Left renal cortex interstitium (tissue), 4 donors: Measurements from ENCODE around the gene TRPM6. TPM values are rescaled to one million over a fixed set of nuclear protein-coding genes. Genes with fewer than 3 reads are reported as not detected.
"Not testable (repeated sequence)": the region's sequence is repeated elsewhere in the genome, so short reads cannot be mapped to it uniquely, and the experiment has no call there.

Experiments
- DNase-seq, 4 donors: peaks; one replicate each; pipeline ENCODE4 v3.0.0-alpha.2; 2013; ENCODE audit warnings: low read depth in 4 of 4, low spot score in 2 of 4, missing footprints in 1 of 4
- polyA plus RNA-seq, 4 donors: library from polyadenylated mRNA; unstranded; fragments of 120-200 nt; gene quantifications; one replicate each; pipeline ENCODE4 v1.2.1, GENCODE V29; 2013; ENCODE audit not compliant: insufficient read length in 4 of 4

The TRPM6 gene
- polyA plus RNA-seq, 4 donors: 0.85 to 1.3 (median 1.0) TPM

GRCh38 chr9:74858751-74859414 lies 28.8 kb downstream of the TRPM6 start:
- DNase-seq: no peak

DNA sequence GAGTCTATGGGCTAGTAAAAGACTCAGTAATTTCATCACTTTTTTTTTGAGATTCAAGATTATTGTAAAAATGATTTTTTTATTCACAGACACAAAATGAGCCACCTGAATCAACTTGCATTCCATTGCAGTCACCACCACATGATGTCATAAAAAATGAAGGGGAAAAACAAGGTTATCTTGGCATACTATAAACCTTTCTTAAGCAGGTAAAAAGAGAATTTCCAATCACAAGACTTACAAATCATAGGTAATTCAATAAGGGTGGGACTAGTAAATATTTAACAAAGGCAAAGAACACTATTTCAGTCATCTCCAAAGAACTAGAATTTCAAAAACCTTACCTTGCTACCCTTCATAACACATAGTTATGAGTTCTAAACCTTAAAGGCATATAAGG lies 30.7 kb downstream of the TRPM6 start:
- DNase-seq: no peak

DNA sequence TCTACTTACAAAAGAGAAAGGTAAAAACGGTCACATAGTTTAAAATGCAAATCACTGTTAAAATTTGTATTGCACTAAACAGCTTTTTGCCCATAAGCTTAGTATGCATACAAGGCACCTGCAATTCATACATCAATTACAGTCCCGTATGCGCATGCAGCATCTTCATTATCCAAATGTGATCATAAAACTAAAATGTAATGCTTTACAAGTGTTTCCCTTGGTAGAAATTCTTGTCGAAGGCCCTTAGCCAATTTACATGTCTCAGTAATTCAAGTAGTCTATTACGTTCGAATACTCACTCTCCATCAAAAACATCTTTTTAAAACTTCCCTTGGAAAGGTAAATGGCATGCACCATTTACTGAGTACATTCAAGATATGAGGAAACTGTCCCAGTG lies 32.6 kb downstream of the TRPM6 start:
- DNase-seq: no peak

GRCh38 chr9:74853024-74853423 lies 34.7 kb downstream of the TRPM6 start:
- not testable (repeated sequence) for DNase-seq

- no peak for DNase-seq
These were observed 39.6 kb downstream of the TRPM6 start for GRCh38 chr9:74848153-74848525.

GRCh38 chr9:74847478-74848152 lies 40.1 kb downstream of the TRPM6 start:
- DNase-seq: no peak

DNA sequence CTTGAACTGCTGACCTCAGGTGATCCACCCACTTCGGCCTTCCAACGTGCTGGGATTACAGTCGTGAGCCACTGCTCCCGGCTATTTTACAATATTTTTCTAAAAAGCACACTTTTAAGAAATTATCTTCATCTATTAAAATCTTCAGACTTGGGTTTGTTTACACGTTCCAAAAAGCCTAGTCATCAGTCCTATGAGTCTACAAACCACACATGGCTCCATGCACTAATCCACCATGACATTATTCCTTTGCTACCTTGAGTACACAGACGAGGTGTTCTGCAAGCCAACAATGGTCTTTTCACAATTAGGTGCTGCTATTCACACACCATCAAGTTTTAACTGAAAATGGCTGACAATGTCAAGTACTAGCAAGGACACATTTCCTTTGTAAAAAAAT lies 41.0 kb downstream of the TRPM6 start:
- no peak for DNase-seq

- DNase-seq: no peak
These were observed 49.4 kb downstream of the TRPM6 start for GRCh38 chr9:74838351-74838750.

- DNase-seq: peak in 2 of 4 donors; percentile 10 to 19
These were observed 63.1 kb downstream of the TRPM6 start for GRCh38 chr9:74824654-74825053.

- DNase-seq: no peak
These were observed 66.1 kb downstream of the TRPM6 start for GRCh38 chr9:74821636-74822035.

DNA sequence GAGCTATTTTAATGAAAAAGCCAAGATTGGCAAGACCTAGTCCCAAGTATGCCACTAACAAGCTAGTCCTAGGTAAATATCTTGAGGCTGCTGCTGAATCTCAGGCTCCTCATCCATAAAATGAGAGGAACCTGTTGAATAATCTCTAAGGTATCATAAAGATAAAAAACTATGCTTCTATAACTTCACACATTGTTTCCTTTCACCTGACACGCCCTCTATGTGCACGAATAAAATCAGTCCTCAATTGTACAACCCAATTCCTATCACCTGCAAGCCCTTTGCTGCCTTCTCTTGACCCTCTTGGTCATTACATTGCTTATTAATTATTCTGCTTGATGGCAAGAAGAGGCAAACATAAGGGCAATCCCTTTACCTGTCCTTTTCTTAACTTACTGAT lies 69.9 kb downstream of the TRPM6 start:
- no peak for DNase-seq

- no peak for DNase-seq
These were observed 70.4 kb downstream of the TRPM6 start for GRCh38 chr9:74817281-74817810.

DNA sequence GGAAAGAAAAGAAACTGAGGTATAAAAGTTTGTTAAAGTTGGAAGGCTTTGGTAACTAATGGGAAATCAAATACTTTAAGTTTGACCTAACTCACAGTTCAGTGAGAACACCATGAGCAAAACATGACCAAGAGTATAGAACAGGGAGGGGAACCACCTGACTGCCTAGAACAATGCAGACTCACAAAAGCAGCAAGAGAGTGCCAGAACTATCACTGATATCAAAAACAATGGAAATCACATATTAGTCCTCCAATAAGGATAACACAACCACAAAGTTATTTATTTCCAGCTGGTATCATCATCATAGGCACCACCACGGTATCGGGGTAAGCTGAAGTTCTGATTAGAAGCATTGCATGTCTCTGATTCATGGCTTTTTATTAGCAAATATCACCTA lies 77.5 kb downstream of the TRPM6 start:
- DNase-seq: no peak

GRCh38 chr9:74804018-74804385 lies 83.7 kb downstream of the TRPM6 start:
- no peak for DNase-seq

DNA sequence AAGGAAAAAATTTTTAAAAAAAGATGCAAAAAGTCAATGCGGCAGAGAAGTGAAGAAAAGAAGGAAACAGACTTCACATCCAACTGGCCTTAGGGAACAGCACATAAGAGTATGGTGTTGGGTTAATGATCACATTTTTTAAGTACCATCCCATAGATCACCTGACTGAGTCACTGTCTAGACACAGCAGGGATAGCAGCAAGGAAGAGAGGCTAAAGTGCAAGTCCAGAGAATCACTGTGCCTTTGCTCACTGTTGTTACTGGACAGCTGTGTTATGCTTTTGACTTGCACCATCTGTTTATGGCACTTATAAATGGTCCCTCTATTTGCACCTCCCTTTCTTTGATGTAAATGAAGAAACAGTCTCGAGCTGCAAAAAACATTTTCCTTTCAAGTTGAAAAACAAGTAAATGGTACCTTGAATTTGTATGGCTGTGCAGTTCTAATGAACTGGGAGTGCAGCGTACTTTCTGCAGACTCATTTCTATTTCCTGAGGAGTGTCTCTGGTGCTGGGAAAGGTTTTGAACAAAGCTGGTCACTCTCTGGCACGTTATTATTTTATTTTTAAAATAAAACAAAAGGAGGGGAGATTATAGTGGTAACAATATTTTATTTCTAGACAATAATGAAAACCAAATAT lies 84.2 kb downstream of the TRPM6 start:
- no peak for DNase-seq

DNA sequence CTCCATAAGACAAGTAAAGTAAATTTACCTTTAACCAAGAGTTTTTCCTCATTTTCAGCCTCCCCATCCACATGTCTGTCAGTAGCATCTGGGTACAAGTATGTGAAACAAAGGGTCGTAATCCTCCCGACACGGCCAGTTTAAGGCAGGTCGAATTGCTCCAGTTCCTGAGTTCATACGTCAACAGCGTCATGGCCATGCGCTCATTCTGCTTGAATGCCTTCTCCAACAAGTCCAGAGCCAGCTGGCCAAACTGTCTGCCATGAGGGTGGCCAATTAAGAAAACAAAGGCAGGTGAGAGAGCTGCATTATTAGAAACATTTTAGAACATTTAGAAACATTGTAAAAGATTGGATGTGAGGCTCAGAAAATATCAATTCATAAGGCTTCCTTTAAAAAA lies 87.5 kb downstream of the TRPM6 start:
- DNase-seq: no peak

GRCh38 chr9:74795803-74796202 lies 91.9 kb downstream of the TRPM6 start:
- DNase-seq: no peak

DNA sequence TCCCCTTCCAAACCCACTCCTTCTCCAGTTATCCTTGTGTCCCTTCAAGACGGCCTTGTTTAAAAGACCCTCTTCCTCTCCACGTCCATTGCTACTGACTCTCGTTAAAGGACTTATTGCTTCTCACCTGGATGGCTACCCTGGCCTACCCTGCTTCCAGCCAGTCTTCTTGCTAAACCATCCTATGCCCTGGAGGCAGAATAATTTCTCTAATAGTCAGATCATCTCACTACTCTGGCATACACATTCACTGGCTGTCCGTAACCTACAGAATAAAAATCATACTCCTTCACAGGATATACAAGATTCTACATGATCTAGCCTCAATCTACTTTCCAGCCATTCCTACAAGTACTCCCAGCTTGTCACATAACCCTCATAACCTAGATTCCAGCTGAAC lies 92.6 kb downstream of the TRPM6 start:
- DNase-seq: no peak

DNA sequence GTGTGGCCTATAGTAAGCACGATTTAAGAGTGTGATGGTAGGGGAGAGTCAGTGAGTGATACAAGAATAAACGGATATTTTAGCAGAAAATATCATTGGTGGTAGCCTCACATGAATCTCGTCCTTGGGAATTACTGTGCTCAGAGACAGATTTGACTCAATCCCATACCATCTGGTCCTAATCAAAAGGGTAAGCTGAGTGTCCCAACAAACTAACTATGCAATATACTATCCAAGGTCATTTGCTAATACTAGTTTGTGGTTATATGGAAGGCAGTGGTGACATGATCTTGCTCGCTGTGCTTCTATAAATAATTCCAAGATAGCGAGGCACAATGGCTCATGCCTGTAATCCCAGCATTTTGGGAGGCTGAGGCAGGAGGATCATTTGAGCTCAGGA lies 103.2 kb downstream of the TRPM6 start:
- DNase-seq: no peak

DNA sequence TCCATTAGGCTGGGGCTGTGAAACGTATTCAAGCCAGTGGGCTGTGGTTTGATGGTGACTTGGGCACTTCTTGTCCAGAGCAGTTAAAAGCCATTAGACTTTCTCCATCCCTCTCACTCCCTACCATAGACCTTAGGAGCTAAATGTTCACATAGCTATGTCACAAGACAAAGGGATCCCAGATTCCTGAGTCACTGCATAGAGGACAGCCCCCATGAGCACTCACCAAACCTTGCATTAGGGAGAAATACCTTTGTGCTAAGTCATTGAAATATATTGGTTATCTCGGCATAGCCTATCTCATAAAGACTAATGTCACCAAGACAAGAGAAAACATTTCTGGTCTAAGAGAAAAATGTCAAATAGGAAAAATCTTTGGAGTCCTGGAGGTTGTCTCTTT lies 104.3 kb downstream of the TRPM6 start:
- no peak for DNase-seq

- peak; percentile 21 to 54 (median 33) for DNase-seq
These were observed 110.4 kb downstream of the TRPM6 start for GRCh38 chr9:74777136-74777879.
